Endothelial cell of umbilical vein (primary cell): ENCODE measurements around the gene TMEM132A.

Source experiments
- FOS ChIP-seq: IDR thresholded peaks from 2 replicates; pipeline ENCODE4 v1.6.1; 2011; ENCODE audit warnings: mild to moderate bottlenecking, low read length, moderate library complexity, borderline replicate concordance; ENCODE audit not compliant: insufficient read depth
- GATA2 ChIP-seq: IDR thresholded peaks from 2 replicates; pipeline ENCODE4 v1.7.0; 2011; ENCODE audit warnings: low read depth, mild to moderate bottlenecking, moderate library complexity, mixed read lengths, low read length; ENCODE audit not compliant: insufficient read length, insufficient read depth
- POLR2A ChIP-seq: IDR thresholded peaks from 2 replicates; pipeline ENCODE4 v1.6.1; 2012; ENCODE audit warnings: low read depth, mild to moderate bottlenecking, control low read depth, low read length
- POLR2AphosphoS5 ChIP-seq: IDR thresholded peaks from 2 replicates; pipeline ENCODE4 v1.6.1; 2012; ENCODE audit warnings: low read depth, mild to moderate bottlenecking, control low read depth, low read length, moderate library complexity; ENCODE audit not compliant: insufficient read depth
- TF ChIP-seq, protein P1 (sequence below), 2 donors: IDR thresholded peaks; 1 replicate in 1 of 2; 2 replicates in 1 of 2; pipeline ENCODE4 v1.5.1; 2011; ENCODE audit warnings: low read length in 2 of 2, mild to moderate bottlenecking in 2 of 2, moderate library complexity in 2 of 2, control low read depth in 1 of 2, inconsistent platforms in 1 of 2, low read depth in 1 of 2; ENCODE audit not compliant: insufficient read depth in 1 of 2; ENCODE audit errors: extremely low read depth in 1 of 2
- TF ChIP-seq, protein P2 (sequence below): IDR thresholded peaks from 2 replicates; pipeline ENCODE4 v1.6.1; 2011; ENCODE audit not compliant: insufficient read depth, insufficient read length

DNA sequence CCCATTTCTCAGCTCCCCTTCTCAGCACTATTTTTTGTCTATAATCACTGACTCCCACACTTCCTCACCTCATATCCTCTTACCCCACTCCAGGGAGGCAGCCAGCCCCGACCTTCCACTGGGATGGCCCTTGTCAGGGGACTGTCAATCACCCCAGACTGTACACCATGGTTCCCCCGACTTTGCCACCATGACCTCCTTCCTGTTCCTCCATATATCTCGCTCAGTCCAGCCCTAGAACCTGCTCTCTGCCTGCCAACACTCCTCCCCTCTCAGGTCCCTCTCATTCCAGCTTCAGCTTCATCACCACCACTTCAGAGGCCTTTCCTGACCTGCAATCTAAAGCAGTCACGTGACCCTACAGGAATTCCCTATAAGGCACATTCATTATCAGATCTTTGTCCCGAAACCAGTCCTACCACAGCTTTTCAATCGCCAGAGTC lies 34.4 kb upstream of the TMEM132A start:
- TF ChIP-seq GATA2 (no peak), FOS (no peak), POLR2A (no peak), POLR2AphosphoS5 (no peak)
- TF ChIP-seq, protein P1, sequence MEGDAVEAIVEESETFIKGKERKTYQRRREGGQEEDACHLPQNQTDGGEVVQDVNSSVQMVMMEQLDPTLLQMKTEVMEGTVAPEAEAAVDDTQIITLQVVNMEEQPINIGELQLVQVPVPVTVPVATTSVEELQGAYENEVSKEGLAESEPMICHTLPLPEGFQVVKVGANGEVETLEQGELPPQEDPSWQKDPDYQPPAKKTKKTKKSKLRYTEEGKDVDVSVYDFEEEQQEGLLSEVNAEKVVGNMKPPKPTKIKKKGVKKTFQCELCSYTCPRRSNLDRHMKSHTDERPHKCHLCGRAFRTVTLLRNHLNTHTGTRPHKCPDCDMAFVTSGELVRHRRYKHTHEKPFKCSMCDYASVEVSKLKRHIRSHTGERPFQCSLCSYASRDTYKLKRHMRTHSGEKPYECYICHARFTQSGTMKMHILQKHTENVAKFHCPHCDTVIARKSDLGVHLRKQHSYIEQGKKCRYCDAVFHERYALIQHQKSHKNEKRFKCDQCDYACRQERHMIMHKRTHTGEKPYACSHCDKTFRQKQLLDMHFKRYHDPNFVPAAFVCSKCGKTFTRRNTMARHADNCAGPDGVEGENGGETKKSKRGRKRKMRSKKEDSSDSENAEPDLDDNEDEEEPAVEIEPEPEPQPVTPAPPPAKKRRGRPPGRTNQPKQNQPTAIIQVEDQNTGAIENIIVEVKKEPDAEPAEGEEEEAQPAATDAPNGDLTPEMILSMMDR (IDR thresholded peaks at IDR 0.05; ENCODE audit: extremely low read depth in 1 of 2, insufficient read depth in 1 of 2, low read depth in 1 of 2, low read length in 2 of 2): no peak
- TF ChIP-seq, protein P2, sequence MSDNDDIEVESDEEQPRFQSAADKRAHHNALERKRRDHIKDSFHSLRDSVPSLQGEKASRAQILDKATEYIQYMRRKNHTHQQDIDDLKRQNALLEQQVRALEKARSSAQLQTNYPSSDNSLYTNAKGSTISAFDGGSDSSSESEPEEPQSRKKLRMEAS: no peak
